SK-N-MC (cell line): Measurements from ENCODE around the gene PHACTR2.

Experiments
- EZH2 ChIP-seq: fragments of 200-600 bp; sonication (generic); IDR thresholded peaks from one replicate; pipeline ENCODE4 v1.6.1; 2017; ENCODE audit warnings: antibody characterized with exemption
- FOXP2 ChIP-seq: optimal IDR thresholded peaks from 2 replicates; pipeline ENCODE3; 2011; ENCODE audit warnings: mild to moderate bottlenecking, moderate library complexity; ENCODE audit not compliant: insufficient read depth; ENCODE audit errors: extremely low read length, control extremely low read depth
- POLR2AphosphoS5 ChIP-seq: IDR thresholded peaks from 2 replicates; pipeline ENCODE4 v1.6.1; 2012; ENCODE audit warnings: mild to moderate bottlenecking, low read depth, low read length, borderline replicate concordance

DNA sequence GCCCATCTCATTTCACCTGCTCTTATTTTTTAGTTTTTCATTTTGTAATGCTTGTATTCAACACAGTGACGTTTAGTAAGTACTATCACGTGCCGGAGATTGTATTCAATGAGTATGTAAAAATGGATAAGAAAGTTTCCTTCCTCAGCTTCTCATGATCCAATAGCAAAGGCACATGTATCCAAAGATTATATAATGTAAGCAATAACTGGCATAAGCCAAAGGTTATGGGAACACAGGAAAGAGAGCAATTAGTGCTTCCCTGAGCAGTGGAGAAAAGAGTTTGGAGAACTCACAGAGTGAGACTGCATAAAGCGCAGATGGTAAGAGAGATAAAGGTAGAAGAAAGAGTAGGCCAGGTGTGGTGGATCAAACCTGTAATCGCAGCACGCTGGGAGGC lies 143.6 kb downstream of the PHACTR2 start:
- TF ChIP-seq POLR2AphosphoS5, result no peak
- no peak for TF ChIP-seq EZH2
- no peak for TF ChIP-seq FOXP2
